SH-SY5Y (cell line): ENCODE data around the gene FUT3.

ENCODE experiments used
- GATA2 ChIP-seq: IDR thresholded peaks from 2 replicates; pipeline ENCODE4 v1.6.1; 2011; ENCODE audit warnings: mild to moderate bottlenecking, low read depth, low read length
- GATA3 ChIP-seq: IDR thresholded peaks from 2 replicates; pipeline ENCODE4 v1.6.1; 2011; ENCODE audit warnings: low read depth, mild to moderate bottlenecking, low read length, moderate library complexity

- no peak for TF ChIP-seq GATA3
- TF ChIP-seq GATA2 = no peak
Measured at GRCh38 chr19:5900976-5901375, 49.7 kb upstream of the FUT3 start.
